ENCODE measurements around the gene TPD52L2.

Gene TPD52L2

GRCh38 chr20:63886921-63887320 lies 21.9 kb downstream of the TPD52L2 start:
- H3K36me3 ChIP-seq, result peaks cover 56% of the 10 kb centered on the region
- H3K4me1 ChIP-seq, result no peaks in the 10 kb centered on the region
- H3K27me3 ChIP-seq, result no peaks in the 10 kb centered on the region
- no peak overlapping the region for H3K4me3 ChIP-seq (ENCODE audit: low read depth, low read length)
- no peak for TF ChIP-seq CTCF (IDR thresholded peaks at IDR 0.05; ENCODE audit: low read depth, low read length)
- no peak for DNase-seq
- no peaks in the 10 kb centered on the region for H3K9me3 ChIP-seq

GRCh38 chr20:63889241-63890200 lies 24.5 kb downstream of the TPD52L2 start:
- DNase-seq, result no peak
- peaks cover 37% of the 10 kb centered on the region for H3K36me3 ChIP-seq
- no peaks in the 10 kb centered on the region for H3K9me3 ChIP-seq
- no peak for TF ChIP-seq CTCF (IDR thresholded peaks at IDR 0.05; ENCODE audit: low read depth, low read length)
- no peaks in the 10 kb centered on the region for H3K27me3 ChIP-seq
- no peaks in the 10 kb centered on the region for H3K4me1 ChIP-seq
- no peak overlapping the region for H3K4me3 ChIP-seq (ENCODE audit: low read depth, low read length)

- Histone ChIP-seq H3K4me3 (ENCODE audit: low read depth, low read length) (no peak overlapping the region), H3K27me3 (no peaks in the 10 kb centered on the region), H3K4me1 (no peaks in the 10 kb centered on the region), H3K36me3 (peaks cover 31% of the 10 kb centered on the region), H3K9me3 (no peaks in the 10 kb centered on the region)
- TF ChIP-seq CTCF (IDR thresholded peaks at IDR 0.05; ENCODE audit: low read depth, low read length), result no peak
- DNase-seq, result no peak
These were observed 25.1 kb downstream of the TPD52L2 start for GRCh38 chr20:63890201-63890576.

- peaks cover 26% of the 10 kb centered on the region for H3K36me3 ChIP-seq
- no peak for DNase-seq
- TF ChIP-seq CTCF (IDR thresholded peaks at IDR 0.05; ENCODE audit: low read depth, low read length), result no peak
These were observed 25.5 kb downstream of the TPD52L2 start for GRCh38 chr20:63890616-63891015.

GRCh38 chr20:63891061-63892002 lies 26.3 kb downstream of the TPD52L2 start:
- H3K4me3 ChIP-seq (ENCODE audit: low read depth, low read length), result no peak overlapping the region
- 0 out of 2 replicates have a peak, but pooled peaks have one; percentile 2 for TF ChIP-seq CTCF (IDR thresholded peaks at IDR 0.05; ENCODE audit: low read depth, low read length)
- H3K4me1 ChIP-seq, result no peaks in the 10 kb centered on the region
- H3K9me3 ChIP-seq, result no peaks in the 10 kb centered on the region
- no peaks in the 10 kb centered on the region for H3K27me3 ChIP-seq
- no peak for DNase-seq
- H3K36me3 ChIP-seq, result peaks cover 22% of the 10 kb centered on the region

More at GRCh38 chr20:63890616-63891015, 25.5 kb downstream of the TPD52L2 start:
- no peaks in the 10 kb centered on the region for H3K9me3 ChIP-seq
- H3K4me3 ChIP-seq (ENCODE audit: low read depth, low read length), result no peak overlapping the region
- H3K4me1 ChIP-seq, result no peaks in the 10 kb centered on the region
- H3K27me3 ChIP-seq, result no peaks in the 10 kb centered on the region

Measured in BE2C (cell line).